HG02885 (cell line): ENCODE measurements around the gene DCST2.

Source experiments
- ATAC-seq: cut with Tn5 transposase; IDR thresholded peaks from one replicate; pipeline ENCODE4 v1.9.1; 2021; ENCODE audit warnings: mild to moderate bottlenecking; ENCODE audit not compliant: unreplicated experiment, poor library complexity

The DCST2 gene

DNA sequence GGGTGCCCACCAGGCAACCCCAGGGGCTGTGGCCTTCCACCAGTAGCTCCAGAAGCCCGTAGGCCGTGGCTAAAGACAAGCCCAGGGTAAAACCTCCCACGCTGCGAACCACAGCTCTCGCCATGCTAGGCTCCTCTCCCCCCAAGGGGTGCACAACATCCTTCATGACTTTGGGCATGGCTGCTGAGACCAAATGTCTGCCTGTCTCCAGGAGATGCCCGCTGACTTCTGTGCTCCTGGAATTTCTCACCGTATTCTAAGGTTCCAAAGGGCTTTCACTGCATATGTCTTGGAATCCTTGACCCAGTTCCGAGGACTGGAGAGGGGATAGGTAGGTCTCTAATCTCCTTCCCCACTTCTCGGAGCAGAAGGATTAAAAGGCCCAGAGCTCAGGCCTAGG, at the start of gene DCST2, which contains the start of gene DCST1:
DCST2 (minus strand) TSS at position 258 of the 400 bp plus-strand sequence; CDS start at position 178, 80 bp downstream.
DCST1 (plus strand) TSS at position 301 of the 400 bp plus-strand sequence. CDS start 213 bp downstream, outside the sequence.
- no peak for ATAC-seq

GRCh38 chr1:155083052-155083541, 49.5 kb upstream of the DCST2 start:
- no peak for ATAC-seq

DNA sequence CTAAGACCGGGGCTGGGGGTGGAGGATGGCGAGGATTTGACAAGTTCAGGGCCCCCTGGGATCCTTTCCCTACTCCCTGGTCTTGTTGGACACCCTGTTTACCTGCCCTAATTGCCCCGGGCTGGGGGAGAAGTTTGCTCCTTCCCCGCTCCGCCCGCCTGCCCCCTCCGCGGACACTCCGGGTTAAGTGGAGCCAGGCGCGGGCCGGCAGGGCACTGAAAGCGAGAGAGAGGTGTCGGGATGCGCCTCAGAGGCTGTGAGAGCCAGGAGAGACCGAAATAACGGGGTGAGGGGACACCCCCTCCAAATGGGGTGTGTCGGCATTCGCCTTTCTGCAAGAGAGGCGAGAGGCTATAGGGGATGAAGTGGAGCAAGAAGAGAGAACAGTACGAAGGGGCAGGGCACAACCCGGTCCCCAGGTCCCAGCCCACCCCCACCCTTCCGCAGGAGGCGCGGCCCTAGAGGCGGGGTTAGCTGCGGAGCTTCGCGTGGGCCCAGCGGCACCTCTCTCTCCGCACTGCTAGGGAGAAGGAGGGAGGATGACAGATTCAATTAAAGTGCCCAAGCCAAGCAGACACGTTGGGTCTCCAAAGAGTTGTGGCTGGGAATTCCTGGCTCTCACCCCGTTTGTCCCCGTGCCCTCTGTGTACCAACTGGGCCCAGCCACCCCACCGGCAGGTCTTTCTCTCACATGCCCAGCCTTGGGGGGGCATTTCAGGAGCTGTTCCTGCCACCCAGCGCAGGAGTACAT, 48.9 kb upstream of the DCST2 start:
- no peak for ATAC-seq

DNA sequence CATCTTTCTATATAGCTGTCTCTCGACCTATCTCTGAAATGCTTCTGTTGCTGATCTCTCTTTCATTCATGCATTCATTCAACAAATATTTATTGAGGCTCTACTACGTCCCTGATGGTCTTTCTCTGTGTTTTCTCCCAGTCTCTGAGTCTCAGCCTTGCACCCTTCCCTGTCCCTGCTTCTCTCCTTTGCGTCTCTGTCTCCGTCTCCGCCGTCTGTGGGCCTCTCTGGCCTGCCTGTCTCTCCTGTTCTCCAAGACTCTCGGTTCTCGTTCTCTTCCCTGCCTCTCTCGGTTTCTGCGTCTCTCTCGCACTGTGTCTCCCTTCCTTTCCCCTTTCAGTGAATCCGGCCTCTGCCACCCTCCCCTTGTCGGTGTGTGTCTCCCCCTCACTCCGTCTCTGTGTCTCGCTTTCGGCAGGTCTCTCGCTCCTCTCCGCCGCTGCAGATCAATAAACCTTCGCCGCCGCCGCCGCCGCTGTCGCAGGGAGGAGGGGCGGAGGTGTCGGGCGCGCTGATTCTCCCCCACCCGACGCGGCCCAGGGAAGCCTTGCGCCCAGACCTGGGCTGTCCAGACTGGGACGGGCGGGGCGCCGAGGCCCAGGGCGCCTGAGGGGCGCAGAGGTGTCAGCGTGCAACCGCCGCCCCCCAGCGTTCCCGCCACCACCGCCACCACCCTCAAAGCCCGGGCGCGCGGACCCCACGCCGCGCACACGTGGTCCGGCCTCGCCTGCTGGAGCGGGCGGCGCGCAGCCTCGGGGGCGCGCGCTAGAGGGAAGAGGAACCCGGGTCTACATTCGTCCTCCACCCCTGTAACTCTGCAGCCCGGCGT, 48.1 kb upstream of the DCST2 start:
- ATAC-seq: no peak

GRCh38 chr1:155080312-155081228, 47.0 kb upstream of the DCST2 start:
- no peak for ATAC-seq

GRCh38 chr1:155079487-155080311, 46.1 kb upstream of the DCST2 start:
- ATAC-seq: no peak

GRCh38 chr1:155079210-155079486, 45.6 kb upstream of the DCST2 start:
- ATAC-seq: no peak

DNA sequence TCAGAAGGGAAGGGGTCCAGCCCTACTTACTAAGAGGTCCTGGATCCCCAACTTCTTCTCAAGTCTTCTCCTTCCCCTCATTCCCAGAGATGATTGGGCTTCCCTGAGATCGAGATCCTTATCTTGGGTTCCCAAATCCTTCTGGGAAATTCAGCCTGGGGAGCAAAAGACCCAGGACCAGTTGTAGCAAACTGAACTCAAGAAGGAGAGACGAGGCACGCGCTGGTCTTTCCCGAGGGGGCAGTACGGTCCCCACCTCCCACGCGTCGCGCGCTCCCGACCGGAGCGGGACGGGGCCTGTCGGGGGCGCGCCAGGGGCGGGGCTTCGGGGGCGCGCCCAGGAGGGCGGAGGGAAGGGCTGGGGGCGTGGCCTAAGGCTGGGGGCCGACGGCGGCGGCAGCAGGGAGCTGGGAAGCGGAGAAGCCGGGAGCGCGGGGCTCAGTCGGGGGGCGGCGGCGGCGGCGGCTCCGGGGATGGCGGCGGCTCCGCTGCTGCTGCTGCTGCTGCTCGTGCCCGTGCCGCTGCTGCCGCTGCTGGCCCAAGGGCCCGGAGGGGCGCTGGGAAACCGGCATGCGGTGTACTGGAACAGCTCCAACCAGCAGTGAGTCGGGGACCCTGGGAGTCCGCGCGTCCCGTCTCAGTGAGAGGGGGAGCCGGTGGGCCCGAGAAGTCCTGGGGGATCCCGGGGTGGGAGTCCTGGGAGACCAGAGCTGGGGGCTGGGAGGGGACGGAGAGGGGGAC, 45.1 kb upstream of the DCST2 start, which contains the start of gene EFNA3:
EFNA3 (plus strand) TSS at position 369 of the 741 bp plus-strand sequence; CDS start at position 474, 105 bp downstream.
- peak; percentile 47 for ATAC-seq

DNA sequence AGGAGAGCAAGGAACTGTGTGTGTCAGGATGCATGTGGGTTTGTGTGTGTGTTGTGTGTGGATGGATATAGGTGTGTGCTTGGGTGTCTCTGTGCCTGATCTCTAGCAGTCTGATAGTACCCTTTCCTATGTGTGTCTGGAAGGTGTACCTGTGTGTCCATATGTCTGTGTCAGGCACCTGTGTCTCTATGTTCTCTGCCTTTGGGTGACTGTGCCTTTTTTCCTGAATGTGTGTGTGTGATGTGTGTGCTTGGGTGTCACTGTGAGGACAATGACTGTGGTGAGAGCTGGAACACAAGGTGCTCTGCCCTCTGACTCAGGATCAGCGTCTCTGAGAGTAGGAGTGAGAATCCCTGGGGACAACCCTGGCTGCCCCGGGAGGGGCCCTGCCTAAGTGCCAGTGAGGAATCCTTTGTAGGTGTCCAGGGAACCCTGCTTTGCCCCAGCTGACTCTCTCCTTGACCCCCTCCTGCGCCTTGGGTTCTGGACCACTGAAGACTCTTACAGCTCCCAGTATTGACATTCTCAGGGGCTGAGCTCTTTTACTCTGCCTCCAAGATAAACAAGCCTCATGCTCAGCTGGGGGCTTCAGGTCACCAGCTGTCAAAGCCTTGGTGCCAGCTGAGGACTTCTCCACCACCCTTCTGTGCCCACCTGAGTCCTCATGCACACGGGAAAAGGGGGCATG, 44.3 kb upstream of the DCST2 start:
- no peak for ATAC-seq

- ATAC-seq: no peak
These were observed 43.8 kb upstream of the DCST2 start for GRCh38 chr1:155077346-155077745.

DNA sequence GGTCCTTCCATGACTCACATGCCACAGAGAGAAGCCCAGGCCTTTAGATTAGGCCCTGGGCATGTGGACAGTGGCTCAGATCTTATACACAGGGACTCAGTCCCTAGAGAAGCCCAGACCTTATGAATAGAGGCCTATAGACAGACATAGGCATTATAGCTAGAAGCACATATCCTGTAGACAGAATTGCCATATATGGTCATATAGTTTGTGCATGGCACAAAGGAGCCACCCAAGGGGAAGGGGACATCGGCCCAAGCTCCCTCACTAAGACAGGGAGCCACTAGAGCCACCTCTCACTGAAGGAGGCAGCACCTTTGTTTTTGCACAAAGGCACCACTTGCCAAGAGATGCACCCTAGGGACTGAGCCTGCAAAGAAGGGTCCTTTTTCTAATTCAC, 42.8 kb upstream of the DCST2 start:
- no peak for ATAC-seq

DNA sequence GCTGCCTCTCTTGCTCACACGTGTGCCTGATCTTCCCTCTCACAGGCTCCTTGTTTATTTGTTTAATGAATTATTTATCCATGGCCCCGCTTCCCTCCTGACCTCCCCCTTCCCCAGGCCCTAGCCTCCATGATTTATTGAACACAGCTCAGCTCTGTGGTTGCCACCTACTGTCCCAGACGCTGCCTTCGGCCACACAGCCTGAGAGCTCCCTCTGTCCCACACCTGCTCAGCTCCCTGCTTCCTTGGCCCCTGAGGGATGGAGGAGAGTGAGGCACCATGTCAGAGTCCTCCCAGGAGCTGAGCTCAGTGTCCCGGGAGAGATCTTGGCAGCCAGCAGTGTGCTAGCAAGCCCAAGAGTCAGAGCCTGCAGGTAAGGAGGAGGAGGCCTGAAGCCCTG, 42.0 kb upstream of the DCST2 start:
- no peak for ATAC-seq

- no peak for ATAC-seq
These were observed 40.0 kb upstream of the DCST2 start for GRCh38 chr1:155073377-155074242.

GRCh38 chr1:155072531-155073289, 39.1 kb upstream of the DCST2 start:
- ATAC-seq: no peak

DNA sequence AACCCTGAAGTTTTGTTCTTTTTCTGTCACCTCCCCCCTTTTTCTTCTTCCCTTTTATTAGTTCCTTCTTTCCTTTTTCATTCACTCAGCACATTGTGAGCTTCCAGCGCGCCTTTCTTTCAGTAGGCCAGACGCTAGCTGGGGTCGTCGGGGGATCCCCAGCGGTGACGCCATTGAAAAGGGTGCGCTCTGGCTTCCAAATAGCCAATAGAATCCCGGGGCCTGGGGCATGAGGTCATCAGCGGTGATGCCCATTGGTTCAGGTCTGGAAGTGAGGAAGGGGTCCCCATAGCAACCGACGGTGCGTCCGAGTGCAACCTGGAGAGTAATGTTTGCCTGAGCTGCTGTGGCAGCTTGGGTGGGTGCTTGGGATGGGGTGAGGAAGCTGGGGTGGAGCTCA, 38.1 kb upstream of the DCST2 start:
- ATAC-seq: no peak

GRCh38 chr1:155070721-155071569, 37.4 kb upstream of the DCST2 start:
- ATAC-seq: peak; percentile 81
